Right lobe of liver (tissue), 4 donors: Measurements from ENCODE around the gene MYO5A.

Experiments used
- POLR2A ChIP-seq: fragments of 450-650 bp; IDR thresholded peaks from one replicate; pipeline ENCODE4 v1.6.1; 2017; ENCODE audit warnings: antibody characterized with exemption, mild to moderate bottlenecking
- TF ChIP-seq, protein P1 (sequence below), 4 donors: fragments of 200-600 bp in 3 of 4; fragments of 450-650 bp in 1 of 4; IDR thresholded peaks; one replicate each; pipeline versions ENCODE4 v1.5.1 to v1.8.0; 2016 to 2022; ENCODE audit warnings: antibody characterized with exemption in 4 of 4, mild to moderate bottlenecking in 2 of 4
- donor health status: DM: no; HTN: no; CAD: no.
- donor health status: DM: no; HTN: no; CAD: no.
- donor health status: DM: no; HTN: yes; CAD: no.

DNA sequence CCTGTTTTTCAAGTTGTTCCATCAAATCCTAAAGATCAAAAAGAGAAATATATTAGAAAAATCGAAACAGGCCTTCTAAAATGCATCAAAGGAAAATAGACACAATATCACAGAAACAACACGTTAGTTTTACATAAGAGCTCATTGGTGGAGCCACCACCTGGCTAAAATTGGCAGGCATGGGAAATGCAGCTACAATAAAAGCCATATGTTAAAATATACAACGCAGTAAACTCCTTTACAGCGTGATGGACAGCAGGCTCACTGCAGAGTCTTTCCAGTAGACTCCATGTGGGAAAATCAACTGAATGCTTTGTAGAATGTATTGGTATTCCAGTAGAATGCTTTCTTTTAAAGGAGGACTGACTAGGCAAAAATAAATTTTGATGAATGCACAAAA is 192.2 kb downstream of the MYO5A start:
- no peak for TF ChIP-seq POLR2A
- TF ChIP-seq, protein P1, sequence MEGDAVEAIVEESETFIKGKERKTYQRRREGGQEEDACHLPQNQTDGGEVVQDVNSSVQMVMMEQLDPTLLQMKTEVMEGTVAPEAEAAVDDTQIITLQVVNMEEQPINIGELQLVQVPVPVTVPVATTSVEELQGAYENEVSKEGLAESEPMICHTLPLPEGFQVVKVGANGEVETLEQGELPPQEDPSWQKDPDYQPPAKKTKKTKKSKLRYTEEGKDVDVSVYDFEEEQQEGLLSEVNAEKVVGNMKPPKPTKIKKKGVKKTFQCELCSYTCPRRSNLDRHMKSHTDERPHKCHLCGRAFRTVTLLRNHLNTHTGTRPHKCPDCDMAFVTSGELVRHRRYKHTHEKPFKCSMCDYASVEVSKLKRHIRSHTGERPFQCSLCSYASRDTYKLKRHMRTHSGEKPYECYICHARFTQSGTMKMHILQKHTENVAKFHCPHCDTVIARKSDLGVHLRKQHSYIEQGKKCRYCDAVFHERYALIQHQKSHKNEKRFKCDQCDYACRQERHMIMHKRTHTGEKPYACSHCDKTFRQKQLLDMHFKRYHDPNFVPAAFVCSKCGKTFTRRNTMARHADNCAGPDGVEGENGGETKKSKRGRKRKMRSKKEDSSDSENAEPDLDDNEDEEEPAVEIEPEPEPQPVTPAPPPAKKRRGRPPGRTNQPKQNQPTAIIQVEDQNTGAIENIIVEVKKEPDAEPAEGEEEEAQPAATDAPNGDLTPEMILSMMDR (IDR thresholded peaks at IDR 0.05) = peak in 2 of 4 donors; percentile 22 to 25
